CD8-positive, alpha-beta memory T cell (primary cell): ENCODE data around the gene NEUROG2. TPM values are rescaled to one million over a fixed set of nuclear protein-coding genes. Genes with fewer than 3 reads are reported as not detected.
"Not testable (repeated sequence)": the region's sequence is repeated elsewhere in the genome, so short reads cannot be mapped to it uniquely, and the experiment has no call there.

Experiments used
- CTCF ChIA-PET: fragments of 350-600 bp; sonication (Branson Sonifier 250); formaldehyde crosslinking; loops from one replicate; lab custom pipeline; 2021; ENCODE audit warnings: antibody characterized with exemption; lab: Charles Lee
- POLR2A ChIA-PET: fragments of 350-600 bp; sonication (Branson Sonifier 250); formaldehyde crosslinking; loops from one replicate; lab custom pipeline; 2021; ENCODE audit warnings: antibody characterized with exemption; lab: Charles Lee
- DNase-seq, 5 donors: peaks; one replicate each; pipeline versions ENCODE4 v3.0.0 to v3.0.0-alpha.2; 2020 to 2022; ENCODE audit warnings: mixed read lengths in 1 of 5
- H3K27ac ChIP-seq: one replicate; pipeline ENCODE4 v1.7.0; 2013; ENCODE audit warnings: low read depth, mild to moderate bottlenecking, low read length, moderate library complexity
- H3K27me3 ChIP-seq: 2 replicates; pipeline ENCODE4 v1.7.0; 2013; ENCODE audit warnings: low read length, mild to moderate bottlenecking; ENCODE audit not compliant: insufficient read depth, poor library complexity, severe bottlenecking
- H3K36me3 ChIP-seq: 2 replicates; pipeline ENCODE4 v1.7.0; 2013; ENCODE audit warnings: mild to moderate bottlenecking, low read length, moderate library complexity; ENCODE audit not compliant: insufficient read depth
- H3K4me1 ChIP-seq: 2 replicates; pipeline ENCODE4 v1.7.0; 2013; ENCODE audit warnings: mild to moderate bottlenecking, low read length, moderate library complexity; ENCODE audit not compliant: insufficient read depth
- H3K4me3 ChIP-seq: 2 replicates; pipeline ENCODE4 v1.7.0; 2013; ENCODE audit warnings: mild to moderate bottlenecking, low read length
- H3K9me3 ChIP-seq: 2 replicates; pipeline ENCODE4 v1.7.0; 2013; ENCODE audit warnings: mild to moderate bottlenecking, low read length
- H3K27ac Mint-ChIP-seq, 8 donors: one replicate each; pipeline ENCODE4 v1.8.0; 2020 to 2021; ENCODE audit warnings: mixed read lengths in 8 of 8, mild to moderate bottlenecking in 6 of 8, inconsistent platforms in 3 of 8, moderate library complexity in 3 of 8
- H3K27me3 Mint-ChIP-seq, 2 donors: one replicate each; pipeline ENCODE4 v1.8.0; 2020 to 2021; ENCODE audit warnings: mixed read lengths in 2 of 2, mild to moderate bottlenecking in 1 of 2, moderate library complexity in 1 of 2
- H3K36me3 Mint-ChIP-seq, 3 donors: one replicate each; pipeline ENCODE4 v1.8.0; 2020 to 2021; ENCODE audit warnings: mixed read lengths in 3 of 3, inconsistent platforms in 1 of 3, mild to moderate bottlenecking in 1 of 3
- H3K4me1 Mint-ChIP-seq, 3 donors: one replicate each; pipeline ENCODE4 v1.8.0; 2020 to 2021; ENCODE audit warnings: mixed read lengths in 3 of 3, inconsistent platforms in 1 of 3, mild to moderate bottlenecking in 1 of 3
- H3K4me3 Mint-ChIP-seq, 7 donors: one replicate each; pipeline ENCODE4 v1.8.0; 2020 to 2021; ENCODE audit warnings: mixed read lengths in 7 of 7, mild to moderate bottlenecking in 6 of 7, moderate library complexity in 4 of 7, inconsistent platforms in 2 of 7
- H3K9me3 Mint-ChIP-seq, 5 donors: one replicate each; pipeline ENCODE4 v1.8.0; 2020 to 2022; ENCODE audit warnings: mixed read lengths in 5 of 5, mild to moderate bottlenecking in 3 of 5, moderate library complexity in 2 of 5, inconsistent platforms in 1 of 5
- polyA plus RNA-seq: library from polyadenylated mRNA; unstranded; fragments of 300-500 nt; fragmentation: Illumina TruSeq; gene quantifications from one replicate; pipeline ENCODE4 v1.2.3, GENCODE V29; 2021
- total RNA-seq, 2 experiments: library from RNA; stranded (reverse); gene quantifications; one replicate each; pipeline ENCODE4 v1.2.3, GENCODE V29; 2021

Gene NEUROG2
- total and polyA plus RNA-seq, 3 experiments from 2014 or later = not detected

GRCh38 chr4:112526061-112526460 lies 10.1 kb upstream of the NEUROG2 start:
- ChIA-PET POLR2A (no interaction called here), CTCF (interaction anchor here (0.8 to 1.2 kb wide), 2 partner anchors 204 to 312 kb away, joined by 3 read pairs; no protein-coding TSS in a partner anchor)
- no peaks in the 10 kb centered on the region for H3K36me3 ChIP-seq
- H3K9me3 Mint-ChIP-seq = peaks cover 0 to 7% (median 6%) of the 10 kb centered on the region in 5 donors
- peaks cover 0 to 3% (median 0%) of the 10 kb centered on the region in 3 donors for H3K36me3 Mint-ChIP-seq
- peaks cover 36% of the 10 kb centered on the region for H3K27me3 ChIP-seq
- H3K27ac Mint-ChIP-seq = no peak overlapping the region
- H3K4me1 Mint-ChIP-seq = peaks cover 11 to 28% (median 26%) of the 10 kb centered on the region in 3 donors
- peak overlapping the region in 1 of 7 donors; percentile 15 for H3K4me3 Mint-ChIP-seq
- no peak for DNase-seq
- peaks cover 18 to 60% of the 10 kb centered on the region in 2 donors for H3K27me3 Mint-ChIP-seq
- H3K4me3 ChIP-seq = no peak overlapping the region
- H3K9me3 ChIP-seq = no peaks in the 10 kb centered on the region
- peaks cover 11% of the 10 kb centered on the region for H3K4me1 ChIP-seq
- no peak overlapping the region for H3K27ac ChIP-seq

GRCh38 chr4:112523764-112524505 lies 8.0 kb upstream of the NEUROG2 start:
- no peaks in the 10 kb centered on the region for H3K36me3 ChIP-seq
- H3K4me1 ChIP-seq = peaks cover 15% of the 10 kb centered on the region
- Mint-ChIP-seq H3K27ac (no peak overlapping the region), H3K4me1 (peaks cover 15 to 40% (median 38%) of the 10 kb centered on the region in 3 donors), H3K27me3 (peaks cover 39 to 65% of the 10 kb centered on the region in 2 donors), H3K36me3 (peaks cover 0 to 3% (median 0%) of the 10 kb centered on the region in 3 donors), H3K4me3 (peak overlapping the region; percentile 80 to 91 (median 83)), H3K9me3 (peaks cover 3 to 22% (median 8%) of the 10 kb centered on the region in 5 donors)
- no peaks in the 10 kb centered on the region for H3K9me3 ChIP-seq
- peak overlapping the region; percentile 68 for H3K4me3 ChIP-seq
- peak; percentile 62 to 79 (median 70) for DNase-seq
- peaks cover 51% of the 10 kb centered on the region for H3K27me3 ChIP-seq
- ChIA-PET POLR2A (interaction anchor here (0.7 kb wide), 1 partner anchor 196 kb away, joined by 3 read pairs; no protein-coding TSS in a partner anchor), CTCF (interaction anchor here (0.6 to 4.8 kb wide), 31 partner anchors 11 to 441 kb away, joined by 3 to 55 read pairs (median 4); partner anchors contain the start of genes FAM241A and TIFA)
- no peak overlapping the region for H3K27ac ChIP-seq

GRCh38 chr4:112523008-112523721 lies 7.2 kb upstream of the NEUROG2 start:
- Mint-ChIP-seq H3K4me3 (peak overlapping the region; percentile 80 to 91 (median 83)), H3K36me3 (peaks cover 0 to 3% (median 0%) of the 10 kb centered on the region in 3 donors), H3K27me3 (peaks cover 46 to 71% of the 10 kb centered on the region in 2 donors), H3K9me3 (peaks cover 3 to 24% (median 8%) of the 10 kb centered on the region in 5 donors), H3K27ac (peak overlapping the region in 4 of 8 donors; percentile 4 to 65 (median 17)), H3K4me1 (peaks cover 17 to 42% (median 39%) of the 10 kb centered on the region in 3 donors)
- H3K36me3 ChIP-seq = no peaks in the 10 kb centered on the region
- peak overlapping the region; percentile 68 for H3K4me3 ChIP-seq
- ChIA-PET CTCF (interaction anchor here (0.7 to 4.8 kb wide), 16 partner anchors 11 to 424 kb away, joined by 3 to 55 read pairs (median 4); partner anchors contain the start of gene TIFA), POLR2A (interaction anchor here (0.7 kb wide), 1 partner anchor 10 kb away, joined by 3 read pairs; no protein-coding TSS in a partner anchor)
- H3K4me1 ChIP-seq = peaks cover 17% of the 10 kb centered on the region
- no peak overlapping the region for H3K27ac ChIP-seq
- DNase-seq = peak in 2 of 5 donors; percentile 25 to 41
- H3K9me3 ChIP-seq = no peaks in the 10 kb centered on the region
- peaks cover 59% of the 10 kb centered on the region for H3K27me3 ChIP-seq

- H3K4me1 ChIP-seq = peaks cover 24% of the 10 kb centered on the region
- not testable (repeated sequence) for H3K27ac Mint-ChIP-seq, DNase-seq, H3K9me3 ChIP-seq, H3K36me3 ChIP-seq, H3K4me3 ChIP-seq, H3K27ac ChIP-seq, H3K36me3 Mint-ChIP-seq
- Mint-ChIP-seq H3K9me3 (peaks cover 3 to 24% (median 8%) of the 10 kb centered on the region in 5 donors), H3K27me3 (peaks cover 54 to 79% of the 10 kb centered on the region in 2 donors), H3K4me1 (peaks cover 24 to 49% (median 47%) of the 10 kb centered on the region in 3 donors), H3K4me3 (peak overlapping the region; percentile 57 to 91 (median 82))
- ChIA-PET POLR2A (interaction anchor here (0.7 kb wide), 1 partner anchor 9 kb away, joined by 3 read pairs; no protein-coding TSS in a partner anchor), CTCF (interaction anchor here (0.7 to 4.8 kb wide), 9 partner anchors 13 to 287 kb away, joined by 3 to 55 read pairs (median 4); partner anchors contain the start of gene TIFA)
- H3K27me3 ChIP-seq = peaks cover 65% of the 10 kb centered on the region
Observed at GRCh38 chr4:112522431-112522830, 6.5 kb upstream of the NEUROG2 start.

GRCh38 chr4:112521123-112522023 lies 5.4 kb upstream of the NEUROG2 start:
- DNase-seq = no peak
- Mint-ChIP-seq H3K9me3 (peaks cover 3 to 24% (median 8%) of the 10 kb centered on the region in 5 donors), H3K36me3 (peaks cover 0 to 3% (median 0%) of the 10 kb centered on the region in 3 donors), H3K4me3 (peak overlapping the region in 3 of 7 donors; percentile 16 to 37 (median 29)), H3K27ac (peak overlapping the region in 2 of 8 donors; percentile 47 to 60), H3K4me1 (peaks cover 33 to 59% (median 57%) of the 10 kb centered on the region in 3 donors), H3K27me3 (peaks cover 61 to 86% of the 10 kb centered on the region in 2 donors)
- Histone ChIP-seq H3K27me3 (peaks cover 76% of the 10 kb centered on the region), H3K27ac (no peak overlapping the region), H3K4me3 (no peak overlapping the region), H3K36me3 (no peaks in the 10 kb centered on the region), H3K9me3 (no peaks in the 10 kb centered on the region), H3K4me1 (peaks cover 33% of the 10 kb centered on the region)
- CTCF ChIA-PET = interaction anchor here (0.8 to 4.8 kb wide), 4 partner anchors 10 to 422 kb away, joined by 3 to 55 read pairs (median 4); partner anchors contain the start of gene TIFA
- POLR2A ChIA-PET = no interaction called here

GRCh38 chr4:112520598-112521122 lies 4.7 kb upstream of the NEUROG2 start:
- Histone ChIP-seq H3K4me3 (no peak overlapping the region), H3K27ac (no peak overlapping the region), H3K36me3 (no peaks in the 10 kb centered on the region), H3K27me3 (peaks cover 78% of the 10 kb centered on the region), H3K9me3 (no peaks in the 10 kb centered on the region), H3K4me1 (peaks cover 33% of the 10 kb centered on the region)
- Mint-ChIP-seq H3K27me3 (peaks cover 63 to 88% of the 10 kb centered on the region in 2 donors), H3K36me3 (peaks cover 0 to 3% (median 0%) of the 10 kb centered on the region in 3 donors), H3K4me1 (peaks cover 38 to 65% (median 64%) of the 10 kb centered on the region in 3 donors), H3K4me3 (peak overlapping the region in 4 of 7 donors; percentile 4 to 55 (median 22)), H3K9me3 (peaks cover 3 to 24% (median 8%) of the 10 kb centered on the region in 5 donors), H3K27ac (peak overlapping the region in 2 of 8 donors; percentile 53 to 60)
- POLR2A ChIA-PET = no interaction called here
- DNase-seq = no peak
- CTCF ChIA-PET = interaction anchor here (0.8 to 4.8 kb wide), 3 partner anchors 11 to 421 kb away, joined by 3 to 55 read pairs (median 5); no protein-coding TSS in a partner anchor
